Pulmonary artery endothelial cell (primary cell): Measurements from ENCODE around the gene MINK1. TPM values are rescaled to one million over a fixed set of nuclear protein-coding genes. Genes with fewer than 3 reads are reported as not detected.
"Not testable (repeated sequence)": the region's sequence is repeated elsewhere in the genome, so short reads cannot be mapped to it uniquely, and the experiment has no call there.

Experiments used
- DNase-seq: peaks from one replicate; pipeline ENCODE4 v3.0.0-alpha.2; 2011; ENCODE audit warnings: low read depth, low spot score
- total RNA-seq: library from RNA; depleted of rRNA; stranded (reverse); fragments of >200 nt; gene quantifications from 2 replicates; pipeline ENCODE4 v1.2.3, GENCODE V29; 2014

Gene MINK1
- total RNA-seq, 1 donor from 2014 or later: 26.2 TPM

DNA sequence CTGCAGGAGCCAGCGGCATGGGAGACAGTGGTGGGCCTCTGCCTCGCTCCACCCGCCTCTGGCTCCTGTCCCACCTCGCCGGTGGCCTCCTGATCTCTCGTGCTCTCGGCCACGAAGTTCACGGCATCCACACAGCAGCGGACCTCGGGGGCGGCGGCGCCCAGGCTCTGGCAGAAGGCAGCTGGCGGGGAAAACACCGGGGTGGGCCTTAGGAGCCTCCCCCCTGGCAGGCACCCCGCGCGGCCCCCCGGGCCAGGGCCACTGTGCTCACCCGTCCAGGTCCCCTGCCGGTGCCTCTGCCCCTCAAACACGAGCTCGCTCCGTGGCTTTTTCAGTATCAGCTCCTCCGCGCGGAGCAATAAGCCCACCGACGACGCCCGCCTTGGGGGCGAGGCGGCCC lies 65.8 kb downstream of the MINK1 start:
- no peak for DNase-seq

DNA sequence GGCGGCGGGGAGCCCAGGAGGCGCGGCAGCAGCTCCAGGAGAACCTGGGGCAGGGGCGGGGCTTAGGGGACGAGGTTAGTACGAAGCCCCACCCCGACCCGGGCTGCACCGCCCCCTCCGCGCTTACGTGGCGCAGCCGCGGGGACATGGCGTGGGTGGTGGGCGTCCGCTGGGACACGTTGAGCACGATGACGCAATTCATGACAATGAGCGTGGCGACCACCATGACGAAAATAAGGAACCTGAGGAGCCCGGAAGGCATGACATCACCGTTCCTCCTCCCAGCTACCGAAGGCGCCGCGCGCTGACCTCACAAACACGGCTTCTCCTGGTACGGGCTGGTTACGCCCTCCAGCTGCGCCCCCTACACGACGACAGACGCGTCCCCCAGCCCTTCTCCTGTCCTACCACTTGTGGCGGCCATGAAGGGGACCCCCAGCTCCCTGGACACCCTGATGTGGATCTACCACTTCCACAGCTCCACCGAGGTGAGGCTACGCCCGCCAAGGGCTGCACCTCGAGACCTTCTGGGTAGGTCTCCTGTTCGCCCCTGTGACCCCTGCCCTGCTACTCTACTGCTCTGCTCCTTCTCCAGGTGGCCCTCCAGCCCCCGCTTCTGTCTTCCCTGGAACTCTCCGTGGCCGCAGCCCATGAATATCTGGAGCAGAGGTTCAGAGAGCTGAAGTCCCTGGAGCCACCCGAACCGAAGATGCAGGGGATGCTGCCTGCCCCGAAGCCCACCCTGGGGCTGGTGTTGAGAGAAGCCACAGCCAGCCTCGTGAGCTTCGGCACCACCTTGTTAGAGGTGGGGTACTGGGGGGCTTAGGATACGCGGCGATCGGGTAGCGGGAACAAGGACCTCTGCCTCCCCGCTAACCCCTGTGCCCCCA lies 66.4 kb downstream of the MINK1 start, which contains the start of gene C17orf107:
TSS of gene C17orf107 (plus strand) at position 196 of the 890 bp plus-strand sequence. CDS start at position 423, 227 bp downstream.
- peak; percentile 36 for DNase-seq

DNA sequence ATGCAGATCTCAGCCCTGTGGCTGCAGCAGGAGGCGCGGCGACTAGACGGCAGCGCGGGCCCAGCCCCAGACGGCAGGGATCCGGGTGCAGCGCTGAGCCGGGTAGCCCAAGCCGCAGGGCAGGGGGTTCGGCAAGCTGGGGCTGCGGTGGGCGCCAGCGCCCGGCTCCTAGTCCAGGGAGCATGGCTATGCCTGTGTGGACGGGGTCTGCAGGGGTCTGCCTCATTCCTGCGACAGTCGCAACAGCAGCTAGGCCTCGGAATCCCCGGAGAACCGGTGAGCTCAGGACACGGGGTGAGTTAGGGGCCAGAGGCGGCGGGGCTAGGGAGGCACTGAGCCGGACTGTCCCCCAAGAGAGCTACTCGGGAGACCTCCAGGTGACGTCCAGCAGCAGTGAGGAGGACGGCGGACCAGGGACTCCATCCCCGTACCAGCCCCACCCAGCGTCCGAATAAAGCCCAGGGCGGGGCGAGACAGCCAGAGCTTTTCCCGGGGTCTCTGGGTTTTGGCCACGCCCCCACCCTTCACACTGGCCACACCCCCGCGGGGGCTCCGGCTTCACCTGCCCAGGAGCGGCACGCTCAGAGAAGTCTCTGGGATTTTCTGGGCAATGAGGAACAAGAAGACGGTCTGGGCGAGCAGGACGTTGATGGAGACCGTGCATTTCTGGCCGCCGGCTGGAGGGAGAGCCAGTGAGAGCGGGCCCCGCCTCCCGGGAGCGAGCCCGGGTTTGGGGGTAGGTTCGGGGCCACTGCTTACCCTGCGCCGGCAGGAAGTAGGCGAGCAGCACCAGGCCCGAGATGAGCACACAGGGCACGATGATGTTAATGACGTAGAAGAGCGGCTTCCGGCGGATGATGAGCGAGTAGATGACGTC lies 67.3 kb downstream of the MINK1 start:
- DNase-seq: no peak

DNA sequence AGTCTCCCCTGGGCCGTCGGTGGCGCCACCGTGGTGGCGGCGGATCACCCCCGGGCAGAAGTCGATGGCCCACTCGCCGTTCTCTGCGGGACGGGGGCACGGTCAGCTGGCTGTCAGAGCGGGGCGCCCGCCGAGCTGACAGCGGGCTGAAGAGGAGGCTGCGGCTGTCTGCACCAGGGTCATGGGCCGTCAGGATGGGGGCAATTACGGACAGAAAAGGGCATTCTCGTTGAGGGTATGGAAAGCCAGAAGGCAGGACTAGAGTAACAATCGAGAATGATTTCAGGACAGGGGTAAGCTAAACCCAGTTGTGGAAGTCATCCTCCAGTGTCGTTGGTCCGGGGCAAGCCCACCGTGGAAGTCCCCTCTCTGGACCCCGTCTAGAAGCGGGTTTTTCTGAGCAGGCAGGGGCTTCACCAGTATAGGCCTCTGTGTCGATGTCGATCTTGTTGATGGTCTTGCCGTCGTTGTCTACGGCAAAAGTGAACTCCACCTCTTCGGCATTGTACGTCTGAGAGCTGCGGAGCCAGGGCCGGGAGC lies 68.0 kb downstream of the MINK1 start:
- DNase-seq: no peak

DNA sequence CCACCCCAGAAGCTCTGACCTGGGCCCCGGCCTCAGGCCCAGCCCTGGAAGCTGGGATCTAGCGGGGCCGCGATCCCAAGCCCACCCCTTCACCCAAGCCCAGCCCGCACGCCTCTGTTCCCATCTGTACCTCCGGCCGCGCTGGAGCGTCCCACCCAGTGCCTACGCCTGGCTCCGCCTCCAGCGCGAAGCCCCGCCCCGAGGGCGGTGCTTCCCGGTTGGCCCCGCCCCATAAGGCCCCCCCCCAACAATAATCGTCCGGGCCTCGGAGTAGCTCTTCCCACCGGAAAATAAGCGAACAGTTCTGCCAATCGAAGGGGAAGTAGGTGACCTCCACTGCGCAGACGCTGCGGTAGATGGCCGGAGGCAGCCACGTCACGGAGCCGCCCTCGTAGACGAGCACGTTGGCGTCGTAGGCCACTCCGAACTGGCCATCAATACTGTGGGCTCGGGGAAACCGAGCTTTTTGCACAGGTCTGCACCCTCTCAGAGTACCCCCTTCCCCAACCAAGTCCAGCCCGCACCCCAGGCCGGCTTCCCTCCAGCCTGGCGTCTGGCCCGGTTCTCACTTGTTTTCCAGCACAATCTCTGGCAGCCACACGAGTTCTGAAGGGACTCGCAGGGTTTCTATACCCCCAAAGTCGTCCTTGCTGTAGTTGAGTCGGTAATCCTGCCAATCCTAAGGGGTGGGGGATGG lies 68.7 kb downstream of the MINK1 start:
- DNase-seq: no peak

DNA sequence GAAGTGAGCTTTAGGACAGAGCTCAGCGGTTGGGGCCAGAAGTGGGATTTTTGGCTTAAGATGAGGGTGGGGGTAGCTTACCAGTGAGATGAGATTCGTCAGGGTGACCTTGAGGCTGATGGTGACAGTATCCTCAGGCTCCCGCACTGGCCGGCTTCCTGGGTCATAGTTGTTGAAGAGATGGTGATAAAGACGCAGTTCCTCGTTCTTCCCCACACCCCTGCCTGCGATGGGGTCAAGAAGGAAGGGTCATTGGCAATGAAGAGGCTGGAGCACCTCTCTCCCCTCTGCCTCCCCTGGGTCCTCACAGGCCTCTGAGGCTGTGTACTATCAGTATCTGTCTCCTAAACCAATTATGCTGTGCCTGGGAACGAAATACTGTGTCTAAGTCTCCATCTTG lies 69.4 kb downstream of the MINK1 start:
- no peak for DNase-seq

DNA sequence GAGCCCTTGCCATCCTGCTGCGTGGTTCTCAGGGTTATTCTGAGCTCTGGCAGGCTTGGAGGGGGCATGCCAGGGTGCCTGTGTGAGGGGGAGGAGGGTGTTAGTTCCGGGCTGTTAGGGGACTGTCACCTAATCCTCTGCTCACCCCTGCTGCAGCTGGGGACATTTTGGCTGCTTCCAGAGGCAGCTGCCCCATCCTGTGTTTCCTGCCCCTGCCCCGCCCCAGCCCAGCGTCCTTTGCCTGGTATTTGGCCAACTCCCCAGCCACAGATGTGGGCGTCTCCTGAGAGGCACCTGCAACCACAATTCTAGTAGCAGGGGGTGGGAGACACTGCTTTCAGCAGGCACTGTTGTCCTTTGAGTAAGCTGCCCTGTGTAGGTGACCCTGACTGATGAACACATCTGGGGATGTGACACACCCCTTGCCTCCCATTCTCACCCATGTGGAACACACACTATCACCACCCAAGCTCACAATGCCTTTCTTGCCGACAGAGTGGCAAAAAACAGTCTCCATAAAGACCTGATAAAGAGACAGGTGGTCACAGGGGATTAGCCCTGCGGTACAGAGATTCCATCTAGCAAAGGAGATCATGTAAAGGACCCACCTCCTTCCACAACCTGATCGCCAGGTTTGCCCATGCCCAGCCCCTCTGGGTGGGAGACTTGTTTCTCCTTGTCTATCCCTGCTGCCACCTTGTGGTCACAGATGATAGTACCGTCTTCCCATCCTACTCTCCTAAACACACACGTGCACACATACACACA lies 70.1 kb downstream of the MINK1 start, which contains the start of gene CHRNE:
TSS of gene CHRNE (minus strand) at position 48 of the 768 bp plus-strand sequence. CDS start at position 13, 35 bp downstream.
- DNase-seq: peak; percentile 55

DNA sequence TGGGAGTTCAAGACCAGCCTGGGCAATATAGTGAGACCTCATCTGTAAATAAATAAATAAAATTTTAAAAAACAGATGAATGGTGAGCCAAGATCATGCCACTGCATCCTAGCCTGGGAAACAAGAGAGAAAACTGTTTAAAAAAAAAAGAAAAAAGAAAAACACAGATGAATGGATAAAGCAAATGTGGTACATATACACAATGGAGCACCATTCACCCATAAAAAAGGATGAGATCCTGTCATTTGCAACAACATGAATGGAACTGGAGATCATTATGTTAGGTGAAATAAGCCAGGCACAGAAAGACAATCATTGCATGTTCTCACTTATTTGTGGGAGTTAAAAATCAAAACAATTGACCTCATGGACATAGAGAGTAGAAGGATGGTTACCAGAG lies 73.5 kb downstream of the MINK1 start:
- DNase-seq: not testable (repeated sequence)

DNA sequence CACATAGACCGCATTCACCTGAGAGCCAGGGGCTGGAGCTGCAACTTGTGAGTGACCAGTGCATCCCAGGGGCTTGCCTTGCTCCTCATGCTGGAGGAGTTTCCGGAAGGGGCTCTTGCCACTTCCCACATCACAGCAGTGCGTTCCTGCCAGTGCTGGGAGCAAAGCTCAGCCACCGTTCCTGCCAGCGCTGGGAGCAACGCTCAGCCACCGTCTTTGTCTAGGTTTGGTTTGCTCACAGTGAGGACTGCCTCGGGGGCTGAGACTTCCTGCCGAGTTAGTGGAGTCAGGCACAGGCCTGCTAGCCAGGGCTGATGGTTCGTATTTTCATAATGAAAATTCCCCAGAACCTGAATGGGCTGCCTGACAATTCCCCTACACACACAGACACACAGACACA lies 75.2 kb downstream of the MINK1 start:
- DNase-seq: no peak

DNA sequence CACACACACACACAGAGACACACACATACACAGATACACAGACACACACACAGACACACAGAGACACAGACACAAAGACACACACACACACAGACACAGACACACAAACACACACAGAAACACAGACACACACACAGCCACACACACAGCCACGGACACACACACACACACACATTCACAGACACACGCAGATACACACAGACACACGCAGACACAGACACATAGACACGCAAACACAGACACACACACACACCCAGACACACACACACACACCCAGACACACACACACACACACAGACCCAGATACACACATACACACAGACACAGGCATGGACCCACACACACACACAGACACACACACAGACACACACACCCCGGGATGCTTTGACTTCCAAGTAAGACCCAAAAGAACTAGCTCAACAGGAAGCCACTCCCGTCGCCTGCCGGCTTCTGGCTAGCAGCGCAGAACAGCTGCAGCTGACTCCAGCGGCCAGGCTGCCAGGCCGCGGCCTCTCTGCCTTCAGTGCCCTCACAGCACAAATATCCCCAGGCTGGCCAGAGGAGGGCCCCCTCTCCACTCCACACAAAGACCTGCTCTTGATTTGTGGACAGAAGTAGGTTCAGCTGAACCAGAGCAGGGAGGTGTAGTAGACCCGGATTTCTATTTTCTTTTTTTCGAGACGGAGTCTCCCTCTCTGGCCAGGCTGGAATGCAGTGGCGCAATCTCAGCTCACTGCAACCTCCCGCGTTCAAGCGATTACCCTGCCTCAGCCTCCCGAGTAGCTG lies 75.8 kb downstream of the MINK1 start:
- peak; percentile 87 for DNase-seq

DNA sequence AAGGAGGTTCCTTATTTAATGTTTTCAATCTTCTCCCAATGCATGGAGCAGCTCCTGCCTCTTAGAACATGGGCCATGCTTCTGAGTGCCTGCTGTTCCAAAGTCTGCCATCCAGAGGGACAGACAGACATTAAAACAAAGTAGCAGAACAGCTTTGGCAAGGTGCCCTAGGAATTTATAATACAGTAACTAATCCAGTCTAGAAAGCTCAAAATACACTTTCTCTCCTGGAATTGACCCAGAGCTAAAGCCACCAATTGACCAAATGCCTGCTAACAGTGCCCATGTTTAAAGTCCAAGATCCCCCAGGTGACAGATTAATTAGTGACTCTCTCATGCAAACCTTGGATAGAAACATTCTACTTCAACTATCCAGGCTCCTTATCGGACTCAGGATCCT lies 80.9 kb downstream of the MINK1 start:
- DNase-seq: no peak

DNA sequence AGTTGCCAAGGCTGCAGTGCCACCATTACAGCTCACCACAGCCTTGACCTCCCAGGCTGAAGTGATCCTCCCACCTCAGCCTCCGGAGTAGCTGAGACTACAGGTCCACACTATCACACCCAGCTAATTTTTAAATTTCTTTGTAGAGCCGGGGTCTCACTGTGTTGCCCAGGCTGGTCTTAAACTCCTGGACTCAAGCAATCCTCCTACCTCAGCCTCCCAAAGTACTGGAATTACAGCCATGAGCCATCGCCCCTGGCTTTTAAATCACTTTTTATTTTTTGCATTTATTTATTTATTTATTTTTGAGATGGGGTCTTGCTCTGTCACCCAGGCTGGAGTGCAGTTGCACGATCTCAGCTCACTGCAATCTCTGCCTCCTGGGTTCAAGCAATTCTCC lies 81.4 kb downstream of the MINK1 start:
- DNase-seq: not testable (repeated sequence)

DNA sequence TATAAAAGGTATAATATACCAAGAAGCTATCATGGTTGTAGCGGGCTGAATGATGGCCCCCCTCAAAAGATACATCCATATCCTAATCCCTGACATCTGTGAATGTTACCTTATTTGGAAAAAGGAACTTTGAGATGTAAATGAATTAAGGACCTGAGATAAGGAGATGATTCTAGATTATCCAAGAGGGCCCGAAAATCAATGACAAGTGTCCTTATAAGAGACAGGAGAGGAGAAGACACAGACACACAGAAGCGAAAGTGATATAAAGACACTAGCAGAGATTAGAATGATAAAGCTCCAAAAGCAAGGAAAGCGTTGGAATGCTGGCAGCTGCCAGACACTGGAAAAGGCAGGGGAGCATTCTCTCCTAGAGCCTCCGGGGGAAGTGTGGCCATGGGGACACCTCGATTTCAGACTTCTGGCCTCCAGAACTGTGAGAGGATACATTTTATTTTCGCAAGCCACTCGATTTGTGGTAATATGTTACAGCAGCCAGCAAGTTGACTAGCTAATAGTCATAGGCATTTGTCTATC lies 86.4 kb downstream of the MINK1 start:
- no peak for DNase-seq

DNA sequence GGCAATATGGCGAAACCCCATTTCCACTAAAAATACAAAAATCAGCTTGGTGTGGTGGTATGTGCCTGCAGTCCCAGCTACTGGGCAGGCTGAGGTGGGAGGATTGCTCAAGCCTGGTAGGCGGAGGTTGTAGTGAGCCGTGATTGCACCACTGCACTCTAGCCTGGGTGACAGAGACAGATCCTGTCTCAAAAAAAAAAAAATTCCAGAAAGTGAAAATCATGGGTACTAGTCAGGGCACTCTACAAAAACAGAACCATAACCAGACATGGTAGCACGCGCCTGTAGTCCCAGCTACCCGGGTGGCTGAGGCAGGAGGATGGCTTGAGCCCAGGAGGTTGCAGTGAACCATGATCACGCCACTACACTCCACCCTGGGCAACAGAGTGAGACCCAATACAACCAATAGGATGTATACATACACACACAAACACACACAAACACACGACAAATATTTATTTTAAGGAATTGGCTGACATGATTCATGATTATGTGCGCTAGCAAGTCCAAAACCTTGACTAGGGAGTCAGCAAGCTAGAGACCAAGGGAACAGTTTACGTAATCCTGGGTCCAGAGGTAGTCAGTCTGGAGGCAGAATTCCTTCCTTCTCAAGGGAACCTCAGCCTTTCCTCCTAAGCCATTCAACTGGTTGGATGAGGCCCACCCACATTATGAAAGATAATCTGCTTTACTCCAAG lies 87.4 kb downstream of the MINK1 start:
- no peak for DNase-seq

DNA sequence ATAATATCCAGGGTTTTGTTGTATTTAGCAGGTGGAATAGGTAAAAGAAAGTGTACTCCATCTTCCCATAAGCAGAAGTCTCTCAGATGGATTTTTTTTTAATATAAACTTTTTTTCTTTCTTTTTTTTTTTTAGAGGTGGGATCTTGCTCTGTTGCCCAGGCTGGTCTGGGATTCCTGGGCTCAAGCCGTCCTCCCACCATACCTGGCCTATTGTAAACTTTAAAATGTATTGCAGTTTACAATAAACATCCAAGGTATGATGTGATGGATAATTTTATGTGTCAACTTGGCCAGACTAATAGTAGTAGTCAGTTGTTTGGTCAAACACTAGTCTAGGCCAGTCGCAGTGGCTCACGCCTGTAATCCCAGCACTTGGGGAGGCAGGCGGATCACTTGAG lies 88.2 kb downstream of the MINK1 start:
- DNase-seq: no peak

DNA sequence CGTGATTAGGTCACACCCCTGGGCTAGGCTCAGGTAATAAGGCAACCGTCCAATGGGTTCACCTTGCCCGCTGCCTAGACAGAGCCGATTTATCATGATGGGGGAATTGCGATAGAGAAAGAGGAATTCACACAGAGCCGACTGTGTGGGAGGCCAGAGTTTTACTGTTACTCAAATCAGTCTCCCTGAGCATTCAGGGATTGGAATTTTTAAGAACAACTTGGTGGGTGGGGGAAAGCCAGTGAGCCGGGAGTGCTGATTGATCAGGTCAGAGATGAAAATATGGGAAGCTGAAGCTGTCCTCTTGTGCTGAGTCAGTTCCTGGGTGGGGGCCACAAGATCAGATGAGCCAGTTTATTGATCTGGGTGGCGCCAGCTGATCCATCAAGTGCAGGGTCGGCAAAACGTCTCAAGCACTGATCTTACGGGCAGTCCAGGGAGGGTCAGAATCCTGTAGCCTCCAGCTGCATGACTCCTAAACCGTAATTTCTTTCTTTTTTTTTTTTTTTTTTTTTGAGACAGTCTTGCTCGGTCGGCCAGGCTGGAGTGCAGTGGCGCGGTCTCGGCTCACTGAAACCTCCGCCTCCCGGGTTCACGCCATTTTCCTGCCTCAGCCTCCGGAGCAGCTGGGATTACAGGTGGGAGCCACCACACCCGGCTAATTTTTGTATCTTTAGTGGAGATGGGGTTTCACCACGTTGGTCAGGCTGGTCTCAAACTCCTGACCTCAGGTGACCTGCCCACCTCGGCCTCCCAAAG lies 93.6 kb downstream of the MINK1 start:
- DNase-seq: not testable (repeated sequence)

DNA sequence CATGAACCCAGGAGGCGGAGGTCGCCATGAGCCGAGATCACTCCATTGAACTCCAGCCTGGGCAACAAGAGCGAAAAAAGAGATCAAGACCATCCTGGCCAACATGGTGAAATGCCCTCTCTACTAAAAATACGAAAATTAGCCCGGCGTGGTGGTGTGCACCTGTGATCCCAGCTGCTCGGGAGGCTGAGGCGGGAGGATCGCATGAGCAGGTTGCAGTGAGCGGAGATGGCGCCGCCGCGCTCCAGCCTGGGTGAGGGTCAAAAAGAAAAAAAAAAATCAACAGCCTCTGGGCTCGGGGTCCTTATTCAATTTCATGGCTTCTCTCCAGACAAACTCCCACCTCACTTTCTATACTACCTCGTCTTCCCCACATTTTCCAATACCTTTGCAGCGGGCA lies 95.7 kb downstream of the MINK1 start:
- no peak for DNase-seq

DNA sequence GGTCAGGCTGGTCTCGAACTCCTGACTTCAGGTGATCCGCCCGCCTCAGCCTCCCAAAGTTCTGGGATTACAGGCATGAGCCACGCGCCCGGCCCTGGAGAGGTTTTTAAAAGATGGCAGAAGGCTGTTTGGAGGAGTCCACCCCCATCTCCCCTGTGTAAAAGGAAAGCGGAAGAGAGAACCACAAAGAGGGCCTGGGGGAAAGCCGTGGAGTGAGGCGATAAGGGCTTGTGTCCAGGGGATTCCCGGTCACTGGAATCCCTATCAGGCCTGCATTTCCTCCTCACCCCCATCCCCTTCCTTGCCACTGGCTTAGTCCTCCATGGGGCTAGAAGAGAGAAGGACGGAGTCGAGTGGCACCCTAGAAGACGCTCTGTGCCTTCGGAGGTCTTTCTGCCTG lies 98.8 kb downstream of the MINK1 start, which contains the start of gene GP1BA:
TSS of gene GP1BA (plus strand) at position 315 of the 400 bp plus-strand sequence. CDS start 328 bp downstream, outside the sequence.
- no peak for DNase-seq
